Thoracic aorta (tissue), 2 donors: ENCODE data around the gene BFSP1. TPM values are rescaled to one million over a fixed set of nuclear protein-coding genes. Genes with fewer than 3 reads are reported as not detected.

Experiments
- ATAC-seq: fragments of 150-250 bp; one replicate; pipeline ENCODE4 v1.8.0; 2017; ENCODE audit warnings: low read depth; ENCODE audit not compliant: insufficient number of reproducible peaks, low FRiP score
- DNase-seq: peaks from one replicate; pipeline ENCODE4 v3.0.0-alpha.2; 2020; ENCODE audit warnings: low spot score
- H3K27ac ChIP-seq, 2 donors: fragments of 200-600 bp; sonication (generic); 1 replicate in 1 of 2; 2 replicates in 1 of 2; pipeline ENCODE4 v1.5.1; 2016; ENCODE audit warnings: mild to moderate bottlenecking in 2 of 2, moderate library complexity in 2 of 2
- H3K27me3 ChIP-seq: fragments of 200-600 bp; sonication (generic); replicated peaks from 2 replicates; pipeline ENCODE4 v1.6.0; 2016; ENCODE audit warnings: mild to moderate bottlenecking; ENCODE audit not compliant: insufficient read depth
- H3K36me3 ChIP-seq: fragments of 200-600 bp; sonication (generic); one replicate; pipeline ENCODE4 v1.5.1; 2016
- H3K4me1 ChIP-seq, 2 donors: fragments of 200-600 bp; sonication (generic); 1 replicate in 1 of 2; 2 replicates in 1 of 2; pipeline versions ENCODE4 v1.5.1 to v1.6.0; 2016; ENCODE audit warnings: low read depth in 2 of 2, mild to moderate bottlenecking in 1 of 2; ENCODE audit not compliant: control insufficient read depth in 1 of 2
- H3K4me3 ChIP-seq: fragments of 200-600 bp; sonication (generic); 2 replicates; pipeline ENCODE4 v1.5.1; 2016; ENCODE audit warnings: mild to moderate bottlenecking
- H3K9me3 ChIP-seq: fragments of 200-600 bp; sonication (generic); 2 replicates; pipeline ENCODE4 v1.5.1; 2016
- CTCF ChIP-seq: fragments of 200-600 bp; sonication (generic); IDR thresholded peaks from one replicate; pipeline ENCODE4 v1.5.1; 2019; ENCODE audit warnings: antibody characterized with exemption
- total RNA-seq, 2 donors: library from RNA; depleted of rRNA; stranded (reverse); fragments of >200 nt; gene quantifications; one replicate each; pipeline versions ENCODE4 v1.1.0 to v1.2.3, GENCODE V29; 2016

BFSP1 gene
- total RNA-seq, 2 donors from 2014 or later = 2.4 to 3.0 TPM

- TF ChIP-seq CTCF = no peak
- H3K27me3 ChIP-seq = no peaks in the 10 kb centered on the region
- ATAC-seq = peak; percentile 75
- H3K9me3 ChIP-seq = no peaks in the 10 kb centered on the region
- peak; percentile 77 for DNase-seq
- H3K27ac ChIP-seq = peak overlapping the region; percentile 98 to 100
- peaks cover 13 to 50% of the 10 kb centered on the region in 2 donors for H3K4me1 ChIP-seq
- H3K36me3 ChIP-seq = no peaks in the 10 kb centered on the region
- H3K4me3 ChIP-seq = peak overlapping the region; percentile 75
Measured at GRCh38 chr20:17568972-17569521, 37.9 kb upstream of the BFSP1 start.

- no peaks in the 10 kb centered on the region for H3K27me3 ChIP-seq
- TF ChIP-seq CTCF = no peak
- DNase-seq (no peak), ATAC-seq (no peak)
- H3K4me3 ChIP-seq = peak overlapping the region; percentile 75
- H3K9me3 ChIP-seq = no peaks in the 10 kb centered on the region
- H3K4me1 ChIP-seq = peaks cover 13 to 52% of the 10 kb centered on the region in 2 donors
- H3K27ac ChIP-seq = peak overlapping the region; percentile 94 to 98
- no peaks in the 10 kb centered on the region for H3K36me3 ChIP-seq
Measured at GRCh38 chr20:17568045-17568788, 37.0 kb upstream of the BFSP1 start.

- Histone ChIP-seq H3K27ac (peak overlapping the region; percentile 94 to 98), H3K27me3 (no peaks in the 10 kb centered on the region), H3K4me1 (peaks cover 25 to 70% of the 10 kb centered on the region in 2 donors)
Measured at GRCh38 chr20:17566345-17566744, 35.2 kb upstream of the BFSP1 start.

GRCh38 chr20:17565169-17565845, 34.1 kb upstream of the BFSP1 start:
- H3K9me3 ChIP-seq = no peaks in the 10 kb centered on the region
- no peaks in the 10 kb centered on the region for H3K27me3 ChIP-seq
- H3K4me3 ChIP-seq = no peak overlapping the region
- DNase-seq (no peak), ATAC-seq (no peak)
- H3K4me1 ChIP-seq = peaks cover 31 to 80% of the 10 kb centered on the region in 2 donors
- peak overlapping the region; percentile 94 to 98 for H3K27ac ChIP-seq
- no peak for TF ChIP-seq CTCF
- no peaks in the 10 kb centered on the region for H3K36me3 ChIP-seq

More at GRCh38 chr20:17566345-17566744, 35.2 kb upstream of the BFSP1 start:
- H3K36me3 ChIP-seq = no peaks in the 10 kb centered on the region
- no peak overlapping the region for H3K4me3 ChIP-seq
- no peaks in the 10 kb centered on the region for H3K9me3 ChIP-seq
- TF ChIP-seq CTCF = no peak
- ATAC-seq = no peak
- DNase-seq = no peak

GRCh38 chr20:17562804-17563305, 31.7 kb upstream of the BFSP1 start:
- TF ChIP-seq CTCF = no peak
- Histone ChIP-seq H3K4me3 (no peak overlapping the region), H3K9me3 (no peaks in the 10 kb centered on the region), H3K27me3 (no peaks in the 10 kb centered on the region), H3K27ac (peak overlapping the region; percentile 98), H3K36me3 (no peaks in the 10 kb centered on the region), H3K4me1 (peaks cover 45 to 90% of the 10 kb centered on the region in 2 donors)
- ATAC-seq = peak; percentile 44
- DNase-seq = no peak
